SK-N-SH treated with all-trans-retinoic acid at 6 μM for 48 hours (cell line): Measurements from ENCODE around the gene ULK1.
"Not testable (repeated sequence)": the region's sequence is repeated elsewhere in the genome, so short reads cannot be mapped to it uniquely, and the experiment has no call there.

Experiments
- ATAC-seq: fragments of 200-7000 bp; cut with Tn5 transposase; 3 replicates; pipeline ENCODE4 v1.9.1; 2020; ENCODE audit warnings: mild to moderate bottlenecking, moderate library complexity
- ARNTL ChIP-seq: fragments of 450-650 bp; formaldehyde crosslinking; IDR thresholded peaks from 2 replicates; pipeline ENCODE4 v1.5.0; 2020; ENCODE audit warnings: low read depth, mild to moderate bottlenecking, moderate library complexity, borderline replicate concordance
- BACH2 ChIP-seq: fragments of 250-450 bp; sonication (Bioruptor Pico); IDR thresholded peaks from 2 replicates; pipeline ENCODE4 v1.9.0; 2021; ENCODE audit warnings: mild to moderate bottlenecking, borderline replicate concordance
- CSDC2 ChIP-seq: fragments of 250-450 bp; sonication (Bioruptor Pico); IDR thresholded peaks from 2 replicates; pipeline ENCODE4 v1.5.0; 2020; ENCODE audit warnings: mild to moderate bottlenecking, moderate library complexity
- ESRRG ChIP-seq: fragments of 250-450 bp; sonication (Bioruptor Pico); IDR thresholded peaks from 2 replicates; pipeline ENCODE4 v1.6.1; 2021; ENCODE audit warnings: mild to moderate bottlenecking
- GLIS3 ChIP-seq: fragments of 250-450 bp; sonication (Bioruptor Pico); IDR thresholded peaks from 2 replicates; pipeline ENCODE4 v1.5.0; 2020; ENCODE audit warnings: mild to moderate bottlenecking, moderate library complexity
- ISL1 ChIP-seq: fragments of 250-450 bp; sonication (Bioruptor Pico); IDR thresholded peaks from 2 replicates; pipeline ENCODE4 v2.1.2; 2022; ENCODE audit warnings: mild to moderate bottlenecking, moderate library complexity
- OSR1 ChIP-seq: fragments of 250-450 bp; sonication (Bioruptor Pico); IDR thresholded peaks from 2 replicates; pipeline ENCODE4 v1.8.0; 2022; ENCODE audit warnings: moderate library complexity, mild to moderate bottlenecking, inconsistent platforms
- PPARA ChIP-seq: fragments of 250-450 bp; sonication (Bioruptor Pico); IDR thresholded peaks from 2 replicates; pipeline ENCODE4 v1.5.0; 2020; ENCODE audit warnings: mild to moderate bottlenecking, borderline replicate concordance
- RARB ChIP-seq: fragments of 250-450 bp; sonication (Bioruptor Pico); IDR thresholded peaks from 2 replicates; pipeline ENCODE4 v1.8.0; 2021; ENCODE audit warnings: mild to moderate bottlenecking, moderate library complexity
- SNAI2 ChIP-seq: fragments of 250-450 bp; sonication (Bioruptor Pico); IDR thresholded peaks from 2 replicates; pipeline ENCODE4 v1.5.0; 2020; ENCODE audit warnings: mild to moderate bottlenecking, moderate library complexity
- TCF4 ChIP-seq: fragments of 250-450 bp; sonication (Bioruptor Pico); IDR thresholded peaks from 2 replicates; pipeline ENCODE4 v1.8.0; 2021; ENCODE audit warnings: mild to moderate bottlenecking, moderate library complexity, borderline replicate concordance
- TOX ChIP-seq: fragments of 250-450 bp; sonication (Bioruptor Pico); IDR thresholded peaks from 2 replicates; pipeline ENCODE4 v1.8.0; 2021; ENCODE audit warnings: mild to moderate bottlenecking, moderate library complexity, borderline replicate concordance
- ZC3H10 ChIP-seq: fragments of 250-450 bp; sonication (Bioruptor Pico); IDR thresholded peaks from 2 replicates; pipeline ENCODE4 v1.5.1; 2021; ENCODE audit warnings: mild to moderate bottlenecking, moderate library complexity
- ZFP3 ChIP-seq: fragments of 250-450 bp; sonication (Bioruptor Pico); IDR thresholded peaks from 2 replicates; pipeline ENCODE4 v1.5.0; 2020; ENCODE audit warnings: mild to moderate bottlenecking, moderate library complexity
- ZFP30 ChIP-seq: fragments of 450-650 bp; formaldehyde crosslinking; IDR thresholded peaks from 2 replicates; pipeline ENCODE4 v1.5.0; 2022; ENCODE audit warnings: mild to moderate bottlenecking, moderate library complexity
- ZNF565 ChIP-seq: fragments of 450-650 bp; formaldehyde crosslinking; conservative IDR thresholded peaks from 2 replicates; pipeline ENCODE4 v1.5.0; 2020; ENCODE audit warnings: low read depth, mild to moderate bottlenecking, moderate library complexity
- ZNF70 ChIP-seq: fragments of 450-650 bp; formaldehyde crosslinking; IDR thresholded peaks from 2 replicates; pipeline ENCODE4 v1.5.0; 2020; ENCODE audit warnings: mild to moderate bottlenecking, moderate library complexity
- ZNF8 ChIP-seq: fragments of 450-650 bp; formaldehyde crosslinking; IDR thresholded peaks from 2 replicates; pipeline ENCODE4 v1.5.0; 2020; ENCODE audit warnings: mild to moderate bottlenecking, moderate library complexity
- TF ChIP-seq, protein P1 (sequence below): fragments of 250-450 bp; sonication (Bioruptor Pico); IDR thresholded peaks from 2 replicates; pipeline ENCODE4 v1.5.0; 2020; ENCODE audit warnings: mild to moderate bottlenecking, moderate library complexity
- TF ChIP-seq, protein P2 (sequence below): fragments of 250-450 bp; sonication (Bioruptor Pico); IDR thresholded peaks from 2 replicates; pipeline ENCODE4 v1.8.0; 2021; ENCODE audit warnings: low read depth, mild to moderate bottlenecking, moderate library complexity, borderline replicate concordance
- TF ChIP-seq, protein P3 (sequence below): fragments of 250-450 bp; sonication (Bioruptor Pico); IDR thresholded peaks from 2 replicates; pipeline ENCODE4 v1.5.1; 2020; ENCODE audit warnings: low read depth, mild to moderate bottlenecking, moderate library complexity

ULK1 gene

DNA sequence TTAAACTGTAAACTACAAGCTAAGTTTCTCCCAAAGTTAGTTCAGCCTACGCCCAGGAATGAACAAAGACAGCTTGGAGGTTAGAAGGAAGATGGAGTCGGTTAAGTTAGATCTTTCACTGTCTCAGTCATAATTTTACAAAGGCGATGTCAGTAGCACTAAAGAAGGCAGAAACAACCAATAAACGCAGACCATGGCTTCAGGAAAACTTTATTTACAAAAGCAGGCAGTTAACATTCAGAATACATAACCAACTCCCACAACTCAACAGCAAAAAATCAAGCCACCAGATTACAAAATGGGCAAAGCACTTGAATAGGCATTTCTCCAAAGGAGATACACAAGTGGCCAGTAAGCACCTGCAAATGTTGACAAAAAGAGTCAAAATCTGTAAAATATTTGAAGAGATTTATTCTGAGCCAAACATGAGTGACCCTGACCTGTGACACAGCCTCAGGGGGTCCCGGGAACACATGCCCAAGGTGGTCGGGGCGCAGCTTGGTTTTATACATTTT lies 8.8 kb upstream of the ULK1 start:
- no peak for TF ChIP-seq RARB (CRISPR knock-in tag)
- TF ChIP-seq ZFP30: no peak
- TF ChIP-seq ISL1 (CRISPR knock-in tag): no peak
- no peak for TF ChIP-seq ZFP3 (CRISPR knock-in tag)
- no peak for TF ChIP-seq ESRRG (CRISPR knock-in tag)
- TF ChIP-seq CSDC2 (CRISPR knock-in tag): no peak
- no peak for TF ChIP-seq ZNF70 (CRISPR knock-in tag)
- no peak for TF ChIP-seq TOX (CRISPR knock-in tag)
- no peak for TF ChIP-seq OSR1
- no peak for ATAC-seq

DNA sequence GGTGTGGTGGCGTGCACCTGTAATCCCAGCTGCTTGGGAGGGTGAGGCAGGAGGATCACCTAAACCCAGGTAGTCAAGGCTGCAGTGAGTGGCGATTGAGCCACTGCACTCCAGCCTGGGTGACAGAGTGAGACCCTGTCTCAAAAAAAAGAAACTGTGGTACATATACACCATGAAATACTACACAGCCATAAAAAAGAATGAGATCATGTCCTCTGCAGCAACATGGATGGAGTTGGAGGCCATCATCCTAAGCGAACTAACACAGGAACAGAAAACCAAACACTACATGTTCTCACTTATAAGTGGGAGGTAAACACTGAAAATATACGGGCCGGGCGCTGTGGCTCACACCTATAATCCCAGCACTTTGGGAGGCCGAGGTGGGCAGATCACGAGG lies 2.7 kb upstream of the ULK1 start:
- ATAC-seq: not testable (repeated sequence)

DNA sequence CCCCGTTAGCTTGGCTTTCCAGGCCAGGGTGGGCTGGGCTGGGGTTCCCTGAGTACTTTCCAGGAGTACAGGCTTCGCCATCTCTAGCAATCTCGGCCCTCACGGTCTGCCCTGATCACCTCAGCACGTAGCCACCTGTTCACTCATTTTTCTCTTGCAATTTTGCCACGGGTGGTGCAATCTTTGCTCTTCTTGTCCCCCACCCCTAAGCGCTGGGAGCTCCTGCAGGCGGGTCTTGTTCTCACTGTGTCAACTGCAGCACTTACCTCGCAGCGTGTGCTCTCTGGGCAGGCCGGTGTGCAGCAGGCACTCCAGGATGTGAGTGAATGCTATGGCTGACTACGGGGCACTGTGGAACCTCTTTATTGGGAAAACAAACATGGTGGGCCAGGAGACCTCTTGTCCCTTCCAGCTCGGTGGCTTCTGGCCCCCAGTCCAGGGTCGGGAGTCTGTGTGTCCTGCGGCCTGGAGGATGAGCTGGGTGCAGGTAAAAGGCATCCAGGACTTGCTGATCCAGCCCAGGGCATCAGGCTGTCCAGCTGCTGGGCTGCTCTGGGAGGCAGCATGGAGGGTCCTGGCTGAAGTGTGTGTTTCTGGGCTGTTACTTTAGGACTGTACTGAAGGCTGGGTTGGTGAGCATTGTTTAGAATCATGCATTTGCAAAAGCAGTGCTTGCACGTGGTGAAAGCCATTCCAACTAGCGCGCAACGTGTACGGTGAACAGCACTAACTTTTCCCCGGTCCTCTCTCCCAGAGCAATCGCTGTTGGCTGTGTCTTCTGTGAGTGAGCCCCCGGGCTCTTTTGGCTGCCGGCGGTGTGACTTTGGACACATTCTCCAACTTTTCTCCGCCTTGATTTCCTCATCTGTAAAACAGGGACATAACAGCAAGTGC lies 1.5 kb upstream of the ULK1 start:
- no peak for TF ChIP-seq ZNF8 (CRISPR knock-in tag)
- no peak for TF ChIP-seq ARNTL
- no peak for TF ChIP-seq BACH2 (CRISPR knock-in tag)
- TF ChIP-seq, protein P1, sequence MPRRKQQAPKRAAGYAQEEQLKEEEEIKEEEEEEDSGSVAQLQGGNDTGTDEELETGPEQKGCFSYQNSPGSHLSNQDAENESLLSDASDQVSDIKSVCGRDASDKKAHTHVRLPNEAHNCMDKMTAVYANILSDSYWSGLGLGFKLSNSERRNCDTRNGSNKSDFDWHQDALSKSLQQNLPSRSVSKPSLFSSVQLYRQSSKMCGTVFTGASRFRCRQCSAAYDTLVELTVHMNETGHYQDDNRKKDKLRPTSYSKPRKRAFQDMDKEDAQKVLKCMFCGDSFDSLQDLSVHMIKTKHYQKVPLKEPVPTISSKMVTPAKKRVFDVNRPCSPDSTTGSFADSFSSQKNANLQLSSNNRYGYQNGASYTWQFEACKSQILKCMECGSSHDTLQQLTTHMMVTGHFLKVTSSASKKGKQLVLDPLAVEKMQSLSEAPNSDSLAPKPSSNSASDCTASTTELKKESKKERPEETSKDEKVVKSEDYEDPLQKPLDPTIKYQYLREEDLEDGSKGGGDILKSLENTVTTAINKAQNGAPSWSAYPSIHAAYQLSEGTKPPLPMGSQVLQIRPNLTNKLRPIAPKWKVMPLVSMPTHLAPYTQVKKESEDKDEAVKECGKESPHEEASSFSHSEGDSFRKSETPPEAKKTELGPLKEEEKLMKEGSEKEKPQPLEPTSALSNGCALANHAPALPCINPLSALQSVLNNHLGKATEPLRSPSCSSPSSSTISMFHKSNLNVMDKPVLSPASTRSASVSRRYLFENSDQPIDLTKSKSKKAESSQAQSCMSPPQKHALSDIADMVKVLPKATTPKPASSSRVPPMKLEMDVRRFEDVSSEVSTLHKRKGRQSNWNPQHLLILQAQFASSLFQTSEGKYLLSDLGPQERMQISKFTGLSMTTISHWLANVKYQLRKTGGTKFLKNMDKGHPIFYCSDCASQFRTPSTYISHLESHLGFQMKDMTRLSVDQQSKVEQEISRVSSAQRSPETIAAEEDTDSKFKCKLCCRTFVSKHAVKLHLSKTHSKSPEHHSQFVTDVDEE (CRISPR knock-in tag): no peak
- TF ChIP-seq ZNF565 (CRISPR knock-in tag): no peak
- TF ChIP-seq ZNF70 (CRISPR knock-in tag): no peak
- TF ChIP-seq, protein P2, sequence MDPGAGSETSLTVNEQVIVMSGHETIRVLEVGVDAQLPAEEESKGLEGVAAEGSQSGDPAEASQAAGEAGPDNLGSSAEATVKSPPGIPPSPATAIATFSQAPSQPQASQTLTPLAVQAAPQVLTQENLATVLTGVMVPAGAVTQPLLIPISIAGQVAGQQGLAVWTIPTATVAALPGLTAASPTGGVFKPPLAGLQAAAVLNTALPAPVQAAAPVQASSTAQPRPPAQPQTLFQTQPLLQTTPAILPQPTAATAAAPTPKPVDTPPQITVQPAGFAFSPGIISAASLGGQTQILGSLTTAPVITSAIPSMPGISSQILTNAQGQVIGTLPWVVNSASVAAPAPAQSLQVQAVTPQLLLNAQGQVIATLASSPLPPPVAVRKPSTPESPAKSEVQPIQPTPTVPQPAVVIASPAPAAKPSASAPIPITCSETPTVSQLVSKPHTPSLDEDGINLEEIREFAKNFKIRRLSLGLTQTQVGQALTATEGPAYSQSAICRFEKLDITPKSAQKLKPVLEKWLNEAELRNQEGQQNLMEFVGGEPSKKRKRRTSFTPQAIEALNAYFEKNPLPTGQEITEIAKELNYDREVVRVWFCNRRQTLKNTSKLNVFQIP (CRISPR knock-in tag): no peak
- TF ChIP-seq OSR1: no peak
- TF ChIP-seq ZC3H10 (CRISPR knock-in tag): no peak
- no peak for TF ChIP-seq GLIS3 (CRISPR knock-in tag)
- no peak for TF ChIP-seq ISL1 (CRISPR knock-in tag)
- no peak for TF ChIP-seq ZFP3 (CRISPR knock-in tag)
- TF ChIP-seq SNAI2 (CRISPR knock-in tag): no peak
- TF ChIP-seq, protein P3, sequence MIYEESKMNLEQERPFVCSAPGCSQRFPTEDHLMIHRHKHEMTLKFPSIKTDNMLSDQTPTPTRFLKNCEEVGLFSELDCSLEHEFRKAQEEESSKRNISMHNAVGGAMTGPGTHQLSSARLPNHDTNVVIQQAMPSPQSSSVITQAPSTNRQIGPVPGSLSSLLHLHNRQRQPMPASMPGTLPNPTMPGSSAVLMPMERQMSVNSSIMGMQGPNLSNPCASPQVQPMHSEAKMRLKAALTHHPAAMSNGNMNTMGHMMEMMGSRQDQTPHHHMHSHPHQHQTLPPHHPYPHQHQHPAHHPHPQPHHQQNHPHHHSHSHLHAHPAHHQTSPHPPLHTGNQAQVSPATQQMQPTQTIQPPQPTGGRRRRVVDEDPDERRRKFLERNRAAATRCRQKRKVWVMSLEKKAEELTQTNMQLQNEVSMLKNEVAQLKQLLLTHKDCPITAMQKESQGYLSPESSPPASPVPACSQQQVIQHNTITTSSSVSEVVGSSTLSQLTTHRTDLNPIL: no peak
- no peak for TF ChIP-seq PPARA (CRISPR knock-in tag)
- no peak for TF ChIP-seq RARB (CRISPR knock-in tag)
- no peak for TF ChIP-seq ESRRG (CRISPR knock-in tag)
- TF ChIP-seq TCF4: no peak
- TF ChIP-seq TOX (CRISPR knock-in tag): no peak
- ATAC-seq: no peak

DNA sequence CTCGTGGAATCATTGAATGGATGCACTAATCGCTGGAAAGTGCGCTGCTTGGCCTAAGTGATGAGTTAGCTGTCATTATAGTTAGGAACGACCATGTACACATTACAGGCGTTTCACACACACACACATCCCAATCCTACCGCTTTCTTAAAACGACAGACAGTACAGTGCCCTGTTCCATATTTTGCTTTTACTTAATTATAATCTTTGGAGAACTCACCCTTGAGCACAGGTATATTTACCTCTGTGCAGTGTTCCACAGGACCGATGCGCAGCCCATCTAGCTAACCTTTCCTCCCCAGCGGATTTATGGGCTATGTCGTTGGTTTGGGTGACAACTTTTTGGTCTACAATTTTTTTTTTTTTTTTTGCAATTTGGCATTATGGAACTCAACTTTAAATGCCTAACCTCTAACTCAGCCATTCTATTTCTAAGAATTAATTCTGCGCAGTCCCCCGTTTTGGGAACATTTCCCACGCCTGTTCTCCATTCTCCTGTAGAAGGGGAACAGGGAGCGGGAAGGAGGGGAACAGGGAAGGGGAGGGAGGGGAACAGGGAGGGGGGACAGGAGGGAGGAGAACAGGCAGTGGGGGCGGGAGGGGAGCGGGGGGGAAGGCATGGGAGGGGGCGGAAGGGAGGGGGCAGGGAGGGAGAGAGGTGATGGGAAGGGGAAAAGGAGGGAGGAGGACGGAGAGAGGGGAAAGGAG lies 663 bp upstream of the ULK1 start:
- TF ChIP-seq ZC3H10 (CRISPR knock-in tag) (no peak), ISL1 (CRISPR knock-in tag) (no peak), GLIS3 (CRISPR knock-in tag) (no peak), TOX (CRISPR knock-in tag) (no peak), ZNF70 (CRISPR knock-in tag) (no peak)
- ATAC-seq: peak; percentile 1; the same call in 2 of the 3 replicates
